HepG2 (cell line): ENCODE data around the gene NAP1L4. TPM values are rescaled to one million over a fixed set of nuclear protein-coding genes. Genes with fewer than 3 reads are reported as not detected.
A peak's percentile ranks its signal among the peaks of the same experiment; 100 is the strongest.

Source experiments
- ATAC-seq: fragments of 200-7000 bp; cut with Tn5 transposase; 3 replicates; pipeline ENCODE4 v1.9.1; 2020; ENCODE audit warnings: mild to moderate bottlenecking, moderate library complexity
- BruUV-seq: library from RNA; stranded (reverse); fragments of 400-500 nt; replicated peaks from 2 replicates; lab custom pipeline; 2021; lab: Mats Ljungman, UMichigan
- CTCF ChIA-PET: fragments of 300-600 bp; formaldehyde crosslinking; extraction: SDS; loops from one replicate; lab custom pipeline; 2021; ENCODE audit warnings: low total read pairs, inconsistent platforms, low intra/inter-chr PET ratio; lab: Yijun Ruan, JAX
- POLR2A ChIA-PET: fragments of 350-600 bp; sonication (Branson Sonifier 250); formaldehyde crosslinking; loops from one replicate; lab custom pipeline; 2020; ENCODE audit warnings: antibody characterized with exemption, inconsistent platforms; lab: Yijun Ruan, JAX
- DNase-seq: peaks from one replicate; pipeline ENCODE4 v3.0.0-alpha.2; 2015; ENCODE audit warnings: low spot score
- FAIRE-seq: peaks from 3 replicates; lab custom pipeline; 2011; peaks lifted over from hg19 to GRCh38; lab: Jason Lieb, UNC
- H2AFZ ChIP-seq: one replicate; pipeline ENCODE4 v1.6.1; 2011; ENCODE audit warnings: low read length, inconsistent platforms
- H3K27ac ChIP-seq: fragments of 300-600 bp; 3 replicates; pipeline ENCODE4 v1.8.0; 2011; ENCODE audit warnings: mixed run types, mild to moderate bottlenecking, mixed read lengths, low read length, inconsistent platforms; ENCODE audit not compliant: insufficient read depth; ENCODE audit errors: extremely low read length
- H3K27me3 ChIP-seq, 2 experiments: fragments of 200-600 bp in 1 of 2; 2 replicates in 1 of 2; 3 replicates in 1 of 2; pipeline versions ENCODE4 v1.6.0 to v1.8.0; 2011; ENCODE audit warnings: low read length in 2 of 2, mild to moderate bottlenecking in 2 of 2, moderate library complexity in 2 of 2, inconsistent platforms in 1 of 2; ENCODE audit not compliant: insufficient read depth in 2 of 2, control insufficient read depth in 1 of 2
- H3K36me3 ChIP-seq, 2 experiments: fragments of 200-600 bp in 1 of 2; replicated peaks in 1 of 2; 2 replicates in 1 of 2; 3 replicates in 1 of 2; pipeline versions ENCODE4 v1.5.1 to v1.8.0; 2011; ENCODE audit warnings: low read length in 2 of 2, inconsistent platforms in 1 of 2; ENCODE audit not compliant: insufficient read depth in 2 of 2, control insufficient read depth in 1 of 2
- H3K4me1 ChIP-seq: 2 replicates; pipeline ENCODE4 v1.5.1; 2012; ENCODE audit warnings: low read length, inconsistent platforms; ENCODE audit not compliant: insufficient read depth
- H3K4me2 ChIP-seq: 2 replicates; pipeline ENCODE4 v1.6.0; 2011; ENCODE audit warnings: low read depth, low read length, inconsistent platforms
- H3K4me3 ChIP-seq, 3 experiments: fragments of 200-600 bp in 1 of 3; sonication (generic), shearing (Covaris generic) in 1 of 3; replicated peaks in 1 of 3; 2 replicates each; pipeline ENCODE4 v1.5.1; 2011 to 2016; ENCODE audit warnings: low read length in 3 of 3, inconsistent platforms in 2 of 3, low read depth in 2 of 3, mild to moderate bottlenecking in 2 of 3, control low read depth in 1 of 3, mixed read lengths in 1 of 3; ENCODE audit not compliant: insufficient read depth in 1 of 3
- H3K79me2 ChIP-seq: one replicate; pipeline ENCODE4 v1.6.1; 2011; ENCODE audit warnings: low read length, inconsistent platforms; ENCODE audit not compliant: insufficient read depth
- H3K9ac ChIP-seq: 2 replicates; pipeline ENCODE4 v1.6.0; 2011; ENCODE audit warnings: mild to moderate bottlenecking, low read depth, low read length, inconsistent platforms; ENCODE audit not compliant: insufficient read depth
- H3K9me3 ChIP-seq: 2 replicates; pipeline ENCODE4 v1.5.1; 2012; ENCODE audit warnings: mild to moderate bottlenecking, low read length
- H4K20me1 ChIP-seq: 2 replicates; pipeline ENCODE4 v1.6.0; 2011; ENCODE audit warnings: inconsistent platforms, mild to moderate bottlenecking, low read length, moderate library complexity; ENCODE audit not compliant: insufficient read depth
- ATF3 ChIP-seq: sonication (generic); formaldehyde crosslinking; IDR thresholded peaks from 2 replicates; pipeline ENCODE4 v1.4.0; 2020; ENCODE audit warnings: missing genetic modification reagents
- HMG20B ChIP-seq: conservative IDR thresholded peaks from 2 replicates; pipeline ENCODE4 v1.6.1; 2016; ENCODE audit warnings: missing genetic modification reagents, missing compliant biosample characterization
- MAF1 ChIP-seq: sonication (generic); formaldehyde crosslinking; IDR thresholded peaks from 2 replicates; pipeline ENCODE4 v1.5.0; 2020; ENCODE audit warnings: missing genetic modification reagents, borderline replicate concordance
- MAZ ChIP-seq, 2 experiments: sonication (generic) in 1 of 2; formaldehyde crosslinking in 1 of 2; IDR thresholded peaks; 2 replicates each; pipeline versions ENCODE4 v1.5.0 to v1.6.1; 2012 to 2020; ENCODE audit warnings: low read depth in 2 of 2, mild to moderate bottlenecking in 2 of 2, borderline replicate concordance in 1 of 2, improper control_type of control experiment in 1 of 2, low read length in 1 of 2, missing genetic modification reagents in 1 of 2, moderate library complexity in 1 of 2
- MTF1 ChIP-seq: sonication (generic); formaldehyde crosslinking; IDR thresholded peaks from 2 replicates; pipeline ENCODE4 v1.5.0; 2020; ENCODE audit warnings: missing genetic modification reagents
- POLR2G ChIP-seq: fragments of 200-400 bp; formaldehyde crosslinking; IDR thresholded peaks from 2 replicates; pipeline ENCODE4 v1.6.1; 2018; ENCODE audit warnings: mild to moderate bottlenecking, low read depth, low read length, moderate library complexity
- SIN3A ChIP-seq: IDR thresholded peaks from 2 replicates; pipeline ENCODE4 v1.6.1; 2011; ENCODE audit warnings: low read depth, mild to moderate bottlenecking, control low read depth, low read length, borderline replicate concordance
- TOE1 ChIP-seq: sonication (generic); formaldehyde crosslinking; IDR thresholded peaks from 2 replicates; pipeline ENCODE4 v1.4.0; 2020; ENCODE audit warnings: mild to moderate bottlenecking, missing genetic modification reagents
- U2AF2 ChIP-seq: fragments of 200-400 bp; formaldehyde crosslinking; IDR thresholded peaks from 2 replicates; pipeline ENCODE4 v1.6.1; 2017; ENCODE audit warnings: low read depth, mild to moderate bottlenecking, low read length
- ZBTB37 ChIP-seq: sonication (generic); formaldehyde crosslinking; IDR thresholded peaks from 2 replicates; pipeline ENCODE4 v1.4.0; 2020; ENCODE audit warnings: mild to moderate bottlenecking, missing genetic modification reagents
- ZFP1 ChIP-seq: IDR thresholded peaks from 2 replicates; pipeline ENCODE4 v1.6.1; 2016
- ZMAT3 ChIP-seq: sonication (generic); formaldehyde crosslinking; conservative IDR thresholded peaks from 2 replicates; pipeline ENCODE4 v1.7.0; 2021; ENCODE audit warnings: missing genetic modification reagents
- ZNF331 ChIP-seq: sonication (generic); formaldehyde crosslinking; IDR thresholded peaks from 2 replicates; pipeline ENCODE4 v1.4.0; 2020; ENCODE audit warnings: missing genetic modification reagents
- ZNF460 ChIP-seq: sonication (generic); formaldehyde crosslinking; IDR thresholded peaks from 2 replicates; pipeline ENCODE4 v1.5.1; 2020; ENCODE audit warnings: missing genetic modification reagents, mild to moderate bottlenecking, borderline replicate concordance
- ZNF570 ChIP-seq: sonication (generic); formaldehyde crosslinking; IDR thresholded peaks from 2 replicates; pipeline ENCODE4 v1.4.0; 2020; ENCODE audit warnings: mild to moderate bottlenecking, missing genetic modification reagents, borderline replicate concordance
- ZNF619 ChIP-seq: sonication (generic); formaldehyde crosslinking; IDR thresholded peaks from 2 replicates; pipeline ENCODE4 v1.4.0; 2020; ENCODE audit warnings: mild to moderate bottlenecking, missing genetic modification reagents
- ZNF850 ChIP-seq: sonication (generic); formaldehyde crosslinking; conservative IDR thresholded peaks from 2 replicates; pipeline ENCODE4 v1.9.0; 2021; ENCODE audit warnings: mild to moderate bottlenecking, missing genetic modification reagents
- WGBS: methylation state at CpG from one replicate; pipeline ENCODE4 v1.1.6; 2017; ENCODE audit warnings: low lambda C conversion rate; 5-methylcytosine and 5-hydroxymethylcytosine counted together
- in situ Hi-C: cut with HindIII; loops from 2 replicates; pipeline ENCODE4 v1.10.0; 2017; ENCODE audit warnings: low pct_unique_long_range_greater_than_20kb; ENCODE audit not compliant: extremely low pct_ligation_motif_present
- intact Hi-C: fragments of 100-400 bp; cut with micrococcal nuclease; formaldehyde crosslinking; loops from one replicate; pipeline ENCODE4 v1.10.0; 2022; ENCODE audit not compliant: unreplicated experiment
- polyA plus RNA-seq, 8 experiments: library from polyadenylated mRNA; depleted of rRNA in 3 of 8; stranded (reverse) in 7 of 8; unstranded in 1 of 8; fragments of >200 nt; fragmentation: Illumina TruSeq in 4 of 8; extraction: Trizol in 4 of 8; gene quantifications; 2 replicates each; pipeline versions ENCODE4 v1.2.1 to v1.2.3, GENCODE V29; 2011 to 2016; ENCODE audit warnings: low read depth in 4 of 8, missing spikeins in 1 of 8, mixed read lengths in 1 of 8; ENCODE audit not compliant: insufficient read depth in 1 of 8
- total RNA-seq, 5 experiments: library from RNA; depleted of rRNA; stranded (reverse); fragments of >200 nt; fragmentation: Illumina TruSeq; extraction: Trizol; gene quantifications; 2 replicates each; pipeline ENCODE4 v1.2.3, GENCODE V29; 2016; ENCODE audit warnings: low read depth in 1 of 5
- TF ChIP-seq, protein P1 (sequence below): IDR thresholded peaks from 2 replicates; pipeline ENCODE4 v1.6.1; 2016; ENCODE audit warnings: missing biosample characterization, missing genetic modification reagents, low read depth
- TF ChIP-seq, protein P2 (sequence below): sonication (generic); formaldehyde crosslinking; IDR thresholded peaks from 2 replicates; pipeline ENCODE4 v1.8.1; 2023; ENCODE audit warnings: mild to moderate bottlenecking, moderate library complexity, missing genetic modification reagents

NAP1L4 gene
- total and polyA plus RNA-seq, 2 of the 13 experiments (the other 11 are each of a cell fraction or from before 2014, with no cell fraction given): 64.0 to 186 TPM

DNA sequence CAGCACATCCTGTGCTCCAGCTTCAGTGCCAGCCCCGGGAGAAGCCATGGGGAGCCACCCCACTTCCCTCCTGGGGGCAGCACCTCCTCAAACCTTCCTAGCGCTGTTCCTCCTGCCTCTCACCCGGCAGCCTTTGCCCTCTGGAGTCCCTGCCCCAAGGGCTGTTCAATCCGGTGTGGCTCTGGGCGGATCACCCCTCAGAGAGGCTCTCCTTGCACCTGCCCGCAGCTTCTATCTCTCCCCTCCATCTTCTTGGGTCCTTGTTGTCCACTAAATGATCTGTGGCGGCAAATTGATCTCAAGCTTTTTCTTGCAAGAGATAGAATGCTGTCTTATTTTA is 88.5 kb downstream of the NAP1L4 start:
- BruUV-seq: TSS peak; percentile 53
- peak; percentile 15 for ATAC-seq
- TF ChIP-seq, protein P1, sequence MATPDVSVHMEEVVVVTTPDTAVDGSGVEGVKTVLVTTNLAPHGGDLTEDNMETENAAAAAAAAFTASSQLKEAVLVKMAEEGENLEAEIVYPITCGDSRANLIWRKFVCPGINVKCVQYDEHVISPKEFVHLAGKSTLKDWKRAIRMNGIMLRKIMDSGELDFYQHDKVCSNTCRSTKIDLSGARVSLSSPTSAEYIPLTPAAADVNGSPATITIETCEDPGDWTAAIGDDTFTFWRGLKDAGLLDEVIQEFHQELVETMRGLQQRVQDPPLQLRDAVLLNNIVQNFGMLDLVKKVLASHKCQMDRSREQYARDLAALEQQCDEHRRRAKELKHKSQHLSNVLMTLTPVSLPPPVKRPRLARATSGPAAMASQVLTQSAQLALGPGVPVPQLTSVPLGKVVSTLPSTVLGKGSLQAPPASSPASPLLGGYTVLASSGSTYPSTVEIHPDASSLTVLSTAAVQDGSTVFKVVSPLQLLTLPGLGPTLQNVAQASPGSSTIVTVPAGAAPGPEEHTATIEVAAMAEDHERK: no peak
- TF ChIP-seq U2AF2 (0 out of 2 replicates have a peak, but pooled peaks have one; percentile 6), ATF3 (no peak), MAF1 (no peak), ZNF331 (CRISPR knock-in tag) (no peak), ZNF850 (CRISPR knock-in tag) (no peak), TOE1 (CRISPR knock-in tag) (no peak), ZNF460 (CRISPR knock-in tag) (no peak), ZBTB37 (CRISPR knock-in tag) (no peak), ZNF619 (CRISPR knock-in tag) (no peak), ZMAT3 (no peak), MTF1 (CRISPR knock-in tag) (no peak), ZFP1 (CRISPR knock-in tag) (no peak), SIN3A (peak; percentile 11; the same call in 1 of the 2 replicates), HMG20B (CRISPR knock-in tag) (no peak), MAZ (IDR thresholded peaks at IDR 0.05; ENCODE audit: borderline replicate concordance, low read depth, low read length) (no peak), MAZ (CRISPR knock-in tag; IDR thresholded peaks at IDR 0.05; ENCODE audit: low read depth) (peak; percentile 3; the same call in 1 of the 2 replicates), POLR2G (no peak), ZNF570 (CRISPR knock-in tag) (no peak)
- TF ChIP-seq, protein P2, sequence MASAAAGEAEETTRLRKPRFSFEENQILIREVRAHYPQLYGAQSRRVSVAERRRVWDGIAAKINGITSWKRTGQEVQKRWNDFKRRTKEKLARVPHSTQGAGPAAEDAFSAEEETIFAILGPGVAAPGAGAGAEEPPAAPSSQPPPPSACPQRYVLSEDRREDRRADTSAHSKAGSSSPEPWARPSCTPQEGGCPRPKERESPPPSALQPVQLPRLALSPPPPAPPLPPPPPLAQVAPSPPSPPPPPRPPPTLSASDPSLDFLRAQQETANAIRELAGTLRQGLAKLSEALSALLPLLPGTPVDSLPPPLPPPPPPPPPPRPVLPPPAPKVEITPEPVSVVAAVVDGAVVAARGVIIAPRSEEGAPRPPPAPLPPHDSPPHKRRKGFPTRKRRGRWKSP (CRISPR knock-in tag): no peak

More for the DNA sequence above, 88.5 kb downstream of the NAP1L4 start:
- Histone ChIP-seq H2AFZ (no peak overlapping the region), H3K27me3 (no peaks in the 10 kb centered on the region; a peak in 1 of 5 replicates), H3K9me3 (no peaks in the 10 kb centered on the region), H3K36me3 (peaks cover 0 to 3% of the 10 kb centered on the region in 2 experiments; a peak in 1 of 5 replicates), H3K4me2 (peak overlapping the region; percentile 99), H3K4me3 (peak overlapping the region; percentile 76 to 92 (median 84)), H3K27ac (peak overlapping the region; percentile 78), H4K20me1 (0 out of 2 replicates have a peak, but pooled peaks cover 3% of the 10 kb centered on the region), H3K4me1 (peaks cover 28% of the 10 kb centered on the region), H3K79me2 (peaks cover 10% of the 10 kb centered on the region), H3K9ac (peak overlapping the region; percentile 83)
- CTCF ChIA-PET: interaction anchor here (1.0 kb wide), 1 partner anchor 27 kb away, joined by 3 read pairs; no protein-coding TSS in a partner anchor
- DNase-seq (no peak), FAIRE-seq (no peak)
- intact Hi-C loops: no loop called here
- WGBS: 9% methylated on average over 4 of the region's 7 CpGs
- POLR2A ChIA-PET: interaction anchor here (0.6 to 2.6 kb wide), 19 partner anchors 8 to 693 kb away, joined by 3 to 21 read pairs (median 4); partner anchors contain the start of genes CARS1, KCNQ1OT1, PHLDA2 and TSSC4
- in situ Hi-C loops: no loop called here
